Measurements from ENCODE around the gene STAC2.

- TF ChIP-seq POLR2A (IDR thresholded peaks at IDR 0.05; ENCODE audit: low read length) (no peak), GATA1 (IDR thresholded peaks at IDR 0.05; ENCODE audit: low read depth, low read length) (no peak)
Measured at GRCh38 chr17:39264119-39264518, 38.4 kb upstream of the STAC2 start.

Measured in erythroblast (primary cell).